IPS-18c (cell line): ENCODE measurements around the gene PHF23.
A peak's percentile ranks its signal among the peaks of the same experiment; 100 is the strongest.

Experiments used
- H3K4me3 ChIP-seq: 2 replicates; pipeline ENCODE4 v1.7.0; 2013; ENCODE audit warnings: low read depth, mild to moderate bottlenecking, low read length, moderate library complexity; ENCODE audit not compliant: insufficient read depth
- H3K9me3 ChIP-seq: one replicate; pipeline ENCODE4 v1.6.1; 2013; ENCODE audit warnings: mild to moderate bottlenecking, low read length, moderate library complexity; ENCODE audit not compliant: control insufficient read depth, insufficient read depth

Gene PHF23

GRCh38 chr17:7239091-7240027 lies at the start of gene PHF23:
Gene PHF23, minus strand, starts transcription at chr17:7239457. Its CDS starts 178 bp downstream, at chr17:7239279.
- H3K4me3 ChIP-seq = peak within 1 kb of the TSS; percentile 96
- H3K9me3 ChIP-seq = no peaks in the 10 kb centered on the region

DNA sequence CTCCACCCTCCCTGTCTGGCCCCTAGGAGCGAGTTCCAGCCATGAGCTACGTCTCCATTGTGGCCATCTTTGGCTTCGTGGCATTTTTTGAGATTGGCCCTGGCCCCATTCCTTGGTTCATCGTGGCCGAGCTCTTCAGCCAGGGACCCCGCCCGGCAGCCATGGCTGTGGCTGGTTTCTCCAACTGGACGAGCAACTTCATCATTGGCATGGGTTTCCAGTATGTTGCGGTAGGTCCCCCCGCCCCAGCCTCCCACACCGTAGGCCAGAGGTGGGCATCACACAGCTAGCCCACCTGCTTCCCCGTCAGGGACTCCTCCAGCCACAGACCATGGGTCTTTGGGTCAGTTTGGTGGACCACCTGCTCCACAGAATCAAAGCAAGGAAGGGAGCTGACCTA lies 46.4 kb upstream of the PHF23 start:
- H3K9me3 ChIP-seq = no peaks in the 10 kb centered on the region
- H3K4me3 ChIP-seq = no peak overlapping the region

GRCh38 chr17:7284911-7285310 lies 45.7 kb upstream of the PHF23 start:
- no peaks in the 10 kb centered on the region for H3K9me3 ChIP-seq

GRCh38 chr17:7283471-7284216 lies 44.4 kb upstream of the PHF23 start:
- no peaks in the 10 kb centered on the region for H3K9me3 ChIP-seq
- H3K4me3 ChIP-seq = no peak overlapping the region

More at GRCh38 chr17:7284911-7285310, 45.7 kb upstream of the PHF23 start:
- no peak overlapping the region for H3K4me3 ChIP-seq

DNA sequence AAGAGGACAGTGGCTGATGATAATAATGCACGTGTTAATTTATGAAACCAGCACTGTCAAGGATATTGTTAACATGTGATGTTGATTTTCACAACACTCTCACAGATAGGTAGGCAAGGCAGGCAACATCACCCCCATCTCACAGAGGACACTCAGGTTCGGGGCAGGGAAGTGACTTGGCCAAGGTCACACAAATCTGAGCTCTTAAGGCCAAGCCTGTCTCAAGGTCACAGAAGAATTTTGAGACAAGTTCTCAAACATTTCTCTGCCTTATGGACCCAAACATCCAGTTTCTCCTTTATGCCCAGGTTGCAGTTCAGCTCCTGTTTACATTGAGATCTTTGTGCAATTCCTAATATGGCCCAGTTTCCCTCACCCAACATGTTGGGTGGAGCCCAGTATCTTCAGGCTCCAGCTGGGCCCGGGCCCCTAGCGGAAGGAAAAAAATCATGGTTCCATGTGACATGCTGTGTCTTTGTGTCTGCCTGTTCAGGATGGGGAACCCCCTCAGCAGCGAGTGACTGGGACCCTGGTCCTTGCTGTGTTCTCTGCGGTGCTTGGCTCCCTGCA lies 43.6 kb upstream of the PHF23 start:
- H3K9me3 ChIP-seq = no peaks in the 10 kb centered on the region
- H3K4me3 ChIP-seq = peak overlapping the region; percentile 81; the same call in 1 of the 2 replicates

DNA sequence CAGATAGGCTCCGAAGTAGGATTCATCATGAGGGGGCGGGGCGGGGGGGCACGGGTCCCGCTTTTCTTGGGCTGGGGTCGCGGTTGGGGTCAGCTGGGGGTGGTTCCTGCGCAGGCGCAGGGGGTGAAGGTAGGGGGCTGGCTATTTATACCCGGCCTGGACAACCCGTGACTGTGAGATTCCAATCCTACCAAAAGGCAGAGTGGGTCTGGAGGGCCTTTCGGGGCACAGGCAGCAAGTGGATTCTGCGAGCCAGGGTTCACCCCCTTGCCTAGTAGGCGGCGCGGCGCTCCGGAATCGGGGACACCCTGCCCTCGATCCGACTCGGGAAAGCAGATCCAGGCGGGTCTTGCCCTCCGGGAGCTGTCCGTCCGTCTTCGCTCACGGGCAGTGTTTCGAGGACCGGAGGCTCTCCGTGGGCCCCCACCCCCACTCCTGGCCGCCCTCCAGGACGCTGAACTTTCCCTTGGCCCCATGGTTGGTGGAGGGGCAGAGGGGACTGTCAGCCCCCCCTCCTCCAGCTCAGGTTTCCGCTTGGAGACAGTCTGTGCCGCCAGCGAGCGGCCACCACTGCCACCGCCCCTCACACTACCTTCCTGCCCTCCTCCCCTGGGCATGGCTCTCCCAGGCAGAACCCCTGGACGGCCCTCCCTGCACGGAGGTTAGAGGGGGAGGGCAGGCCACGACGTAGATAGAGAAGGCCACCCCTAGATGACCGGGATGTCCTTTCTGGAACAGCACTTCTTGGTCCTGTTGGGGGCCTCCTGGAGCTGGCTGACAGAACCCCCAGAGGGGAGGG lies 42.9 kb upstream of the PHF23 start:
- Histone ChIP-seq H3K4me3 (peak overlapping the region; percentile 81), H3K9me3 (no peaks in the 10 kb centered on the region)

GRCh38 chr17:7281074-7281952 lies 42.1 kb upstream of the PHF23 start, which contains the start of gene SLC2A4:
Gene SLC2A4, plus strand, starts transcription at chr17:7281718. Its CDS starts 217 bp downstream, at chr17:7281935.
- peak within 1 kb of the TSS; percentile 81 for H3K4me3 ChIP-seq
- no peaks in the 10 kb centered on the region for H3K9me3 ChIP-seq

- H3K9me3 ChIP-seq = no peaks in the 10 kb centered on the region
- peak overlapping the region; percentile 50; the same call in 1 of the 2 replicates for H3K4me3 ChIP-seq
These were observed 41.3 kb upstream of the PHF23 start for GRCh38 chr17:7280519-7281073.

DNA sequence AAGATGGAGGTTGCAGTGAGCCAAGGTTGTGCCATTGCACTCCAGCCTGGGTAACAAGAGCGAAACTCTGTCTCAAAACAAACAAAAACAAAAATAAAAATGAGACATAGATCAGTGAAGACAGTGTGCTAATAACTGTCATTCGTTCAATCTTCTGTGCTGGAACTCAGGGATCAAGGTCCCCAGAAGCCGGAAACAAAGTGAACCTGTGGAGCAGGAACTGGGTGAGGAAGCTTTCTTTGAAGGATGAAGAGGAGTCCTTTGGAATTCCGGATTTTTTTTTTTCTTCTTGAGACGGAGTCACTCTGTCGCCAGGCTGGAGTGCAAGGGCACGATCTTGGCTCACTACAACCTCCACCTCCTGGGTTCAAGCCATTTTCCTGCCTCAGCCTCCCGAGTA lies 40.2 kb upstream of the PHF23 start:
- no peaks in the 10 kb centered on the region for H3K9me3 ChIP-seq
- H3K4me3 ChIP-seq = no peak overlapping the region

DNA sequence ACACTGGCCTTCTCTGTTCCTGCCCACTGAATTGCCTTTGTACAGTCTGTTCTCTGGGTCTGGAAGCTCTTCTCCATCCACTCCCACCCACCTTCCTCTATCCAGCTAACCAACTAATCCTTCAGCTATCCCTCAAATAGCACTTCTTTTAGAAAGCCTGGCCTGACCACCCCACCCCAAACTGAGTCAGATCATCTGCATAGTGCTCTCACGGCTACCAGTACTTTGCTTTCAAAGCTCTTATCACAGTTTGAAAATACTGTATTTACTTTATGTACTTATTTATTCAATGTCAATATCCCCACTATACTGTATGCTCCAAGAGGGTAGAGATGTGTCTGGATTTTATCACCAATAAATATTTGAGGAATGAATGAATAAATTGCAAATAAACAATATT lies 27.5 kb upstream of the PHF23 start:
- H3K9me3 ChIP-seq = peaks cover 2% of the 10 kb centered on the region
- H3K4me3 ChIP-seq = no peak overlapping the region

- peaks cover 2% of the 10 kb centered on the region for H3K9me3 ChIP-seq
- H3K4me3 ChIP-seq = peak overlapping the region; percentile 91; the same call in 1 of the 2 replicates
These were observed 24.5 kb upstream of the PHF23 start for GRCh38 chr17:7263801-7264078.

- H3K9me3 ChIP-seq = peaks cover 2% of the 10 kb centered on the region
- peak overlapping the region; percentile 91 for H3K4me3 ChIP-seq
These were observed 23.9 kb upstream of the PHF23 start for GRCh38 chr17:7262935-7263800.

GRCh38 chr17:7262192-7262934 lies 23.1 kb upstream of the PHF23 start, which contains the start of gene CLDN7:
Gene CLDN7, minus strand, starts transcription at chr17:7262478. Its CDS starts 435 bp downstream, at chr17:7262043.
- Histone ChIP-seq H3K4me3 (peak within 1 kb of the TSS; percentile 91), H3K9me3 (peaks cover 2% of the 10 kb centered on the region)

DNA sequence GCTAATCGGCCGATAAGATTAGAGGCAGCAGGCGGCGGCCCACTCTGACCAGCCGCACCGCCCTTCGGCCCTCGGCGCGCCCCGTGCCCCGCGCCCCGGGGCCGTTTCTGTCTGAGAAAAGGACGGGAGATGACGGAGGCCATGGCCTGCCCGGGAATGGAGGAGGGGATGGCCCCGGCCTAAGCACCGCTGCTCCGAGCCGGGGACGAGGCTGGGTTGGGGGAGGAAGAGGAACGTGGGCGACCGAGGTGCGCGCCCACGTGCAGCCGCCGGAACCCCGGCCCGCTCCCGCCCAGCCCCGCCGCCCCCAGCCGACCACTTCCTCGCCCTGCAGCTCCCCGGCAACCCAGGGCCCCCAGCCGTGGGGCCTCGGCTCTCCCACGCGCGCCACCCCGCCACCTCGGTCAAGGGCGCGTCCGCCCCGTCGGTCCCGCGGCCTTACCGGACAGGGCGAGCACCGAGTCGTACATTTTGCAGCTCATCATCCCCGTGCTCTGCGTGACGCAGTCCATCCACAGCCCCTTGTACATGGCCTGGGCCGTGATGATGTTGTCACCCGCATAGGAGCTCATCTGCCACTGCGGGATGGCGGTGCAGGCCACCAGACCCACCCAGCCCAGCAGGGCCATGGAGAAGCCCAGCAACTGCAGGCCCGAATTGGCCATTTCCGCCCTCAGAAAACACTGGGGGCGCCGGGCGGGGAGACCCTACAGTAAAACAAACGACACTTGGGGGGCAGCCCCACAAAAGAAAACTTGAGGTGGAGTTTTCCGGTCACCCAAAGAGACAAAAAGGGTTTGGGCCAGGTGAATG lies 22.3 kb upstream of the PHF23 start:
- H3K9me3 ChIP-seq = peaks cover 2% of the 10 kb centered on the region
- H3K4me3 ChIP-seq = peak overlapping the region; percentile 91
